Measurements from ENCODE around the gene BLVRB.

DNA sequence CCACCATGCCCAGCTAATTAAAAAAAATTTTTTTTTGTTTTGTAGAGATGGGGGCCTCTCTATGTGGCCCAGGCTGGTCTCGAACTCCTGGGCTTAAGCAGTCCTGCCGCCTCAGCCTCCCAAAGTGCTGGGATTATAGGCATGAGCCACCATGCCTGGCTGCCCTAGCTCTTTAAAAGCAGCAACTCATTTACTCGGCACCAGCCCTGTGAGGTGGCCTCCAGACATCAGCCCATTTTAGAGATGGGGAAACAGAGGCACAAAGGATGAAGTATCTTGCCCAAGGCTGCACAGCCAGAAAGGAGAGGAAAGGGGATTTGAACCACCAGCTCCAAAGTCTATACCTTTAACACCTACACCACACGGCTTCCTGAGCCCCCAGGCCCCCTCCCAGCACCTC is 52.7 kb downstream of the BLVRB start:
- TF ChIP-seq NFE2L2 (conservative IDR thresholded peaks at IDR 0.05; ENCODE audit: low read length): no peak
- TF ChIP-seq, protein P1, sequence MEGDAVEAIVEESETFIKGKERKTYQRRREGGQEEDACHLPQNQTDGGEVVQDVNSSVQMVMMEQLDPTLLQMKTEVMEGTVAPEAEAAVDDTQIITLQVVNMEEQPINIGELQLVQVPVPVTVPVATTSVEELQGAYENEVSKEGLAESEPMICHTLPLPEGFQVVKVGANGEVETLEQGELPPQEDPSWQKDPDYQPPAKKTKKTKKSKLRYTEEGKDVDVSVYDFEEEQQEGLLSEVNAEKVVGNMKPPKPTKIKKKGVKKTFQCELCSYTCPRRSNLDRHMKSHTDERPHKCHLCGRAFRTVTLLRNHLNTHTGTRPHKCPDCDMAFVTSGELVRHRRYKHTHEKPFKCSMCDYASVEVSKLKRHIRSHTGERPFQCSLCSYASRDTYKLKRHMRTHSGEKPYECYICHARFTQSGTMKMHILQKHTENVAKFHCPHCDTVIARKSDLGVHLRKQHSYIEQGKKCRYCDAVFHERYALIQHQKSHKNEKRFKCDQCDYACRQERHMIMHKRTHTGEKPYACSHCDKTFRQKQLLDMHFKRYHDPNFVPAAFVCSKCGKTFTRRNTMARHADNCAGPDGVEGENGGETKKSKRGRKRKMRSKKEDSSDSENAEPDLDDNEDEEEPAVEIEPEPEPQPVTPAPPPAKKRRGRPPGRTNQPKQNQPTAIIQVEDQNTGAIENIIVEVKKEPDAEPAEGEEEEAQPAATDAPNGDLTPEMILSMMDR (IDR thresholded peaks at IDR 0.05): no peak
- no peak for TF ChIP-seq RNF2 (IDR thresholded peaks at IDR 0.05; ENCODE audit: borderline replicate concordance, low read depth)
- TF ChIP-seq POLR2A (IDR thresholded peaks at IDR 0.05; ENCODE audit: low read length): no peak
- no peak for TF ChIP-seq BHLHE40 (IDR thresholded peaks at IDR 0.05; ENCODE audit: low read depth, low read length)
- TF ChIP-seq MAZ (IDR thresholded peaks at IDR 0.05; ENCODE audit: borderline replicate concordance, low read depth, low read length): no peak

All from A549 (cell line).